SK-N-SH treated with all-trans-retinoic acid at 6 μM for 48 hours (cell line): ENCODE measurements around the gene SLC22A3.

Source experiments
- ATAC-seq: fragments of 200-7000 bp; cut with Tn5 transposase; 3 replicates; pipeline ENCODE4 v1.9.1; 2020; ENCODE audit warnings: mild to moderate bottlenecking, moderate library complexity
- ARNTL ChIP-seq: fragments of 450-650 bp; formaldehyde crosslinking; IDR thresholded peaks from 2 replicates; pipeline ENCODE4 v1.5.0; 2020; ENCODE audit warnings: low read depth, mild to moderate bottlenecking, moderate library complexity, borderline replicate concordance
- BACH2 ChIP-seq: fragments of 250-450 bp; sonication (Bioruptor Pico); IDR thresholded peaks from 2 replicates; pipeline ENCODE4 v1.9.0; 2021; ENCODE audit warnings: mild to moderate bottlenecking, borderline replicate concordance
- CSDC2 ChIP-seq: fragments of 250-450 bp; sonication (Bioruptor Pico); IDR thresholded peaks from 2 replicates; pipeline ENCODE4 v1.5.0; 2020; ENCODE audit warnings: mild to moderate bottlenecking, moderate library complexity
- CSRNP3 ChIP-seq: fragments of 250-450 bp; sonication (Bioruptor Pico); IDR thresholded peaks from 2 replicates; pipeline ENCODE4 v1.5.1; 2021; ENCODE audit warnings: mild to moderate bottlenecking, moderate library complexity
- ESRRG ChIP-seq: fragments of 250-450 bp; sonication (Bioruptor Pico); IDR thresholded peaks from 2 replicates; pipeline ENCODE4 v1.6.1; 2021; ENCODE audit warnings: mild to moderate bottlenecking
- ISL1 ChIP-seq: fragments of 250-450 bp; sonication (Bioruptor Pico); IDR thresholded peaks from 2 replicates; pipeline ENCODE4 v2.1.2; 2022; ENCODE audit warnings: mild to moderate bottlenecking, moderate library complexity
- OSR1 ChIP-seq: fragments of 250-450 bp; sonication (Bioruptor Pico); IDR thresholded peaks from 2 replicates; pipeline ENCODE4 v1.8.0; 2022; ENCODE audit warnings: moderate library complexity, mild to moderate bottlenecking, inconsistent platforms
- PATZ1 ChIP-seq: fragments of 250-450 bp; sonication (Bioruptor Pico); IDR thresholded peaks from 2 replicates; pipeline ENCODE4 v1.8.0; 2020; ENCODE audit warnings: mild to moderate bottlenecking, moderate library complexity, borderline replicate concordance
- POU6F1 ChIP-seq: fragments of 250-450 bp; sonication (Bioruptor Pico); IDR thresholded peaks from 2 replicates; pipeline ENCODE4 v1.8.0; 2021; ENCODE audit warnings: low read depth, mild to moderate bottlenecking, moderate library complexity, borderline replicate concordance
- PPARA ChIP-seq: fragments of 250-450 bp; sonication (Bioruptor Pico); IDR thresholded peaks from 2 replicates; pipeline ENCODE4 v1.5.0; 2020; ENCODE audit warnings: mild to moderate bottlenecking, borderline replicate concordance
- RARB ChIP-seq: fragments of 250-450 bp; sonication (Bioruptor Pico); IDR thresholded peaks from 2 replicates; pipeline ENCODE4 v1.8.0; 2021; ENCODE audit warnings: mild to moderate bottlenecking, moderate library complexity
- SNAI2 ChIP-seq: fragments of 250-450 bp; sonication (Bioruptor Pico); IDR thresholded peaks from 2 replicates; pipeline ENCODE4 v1.5.0; 2020; ENCODE audit warnings: mild to moderate bottlenecking, moderate library complexity
- TCF4 ChIP-seq: fragments of 250-450 bp; sonication (Bioruptor Pico); IDR thresholded peaks from 2 replicates; pipeline ENCODE4 v1.8.0; 2021; ENCODE audit warnings: mild to moderate bottlenecking, moderate library complexity, borderline replicate concordance
- TOX ChIP-seq: fragments of 250-450 bp; sonication (Bioruptor Pico); IDR thresholded peaks from 2 replicates; pipeline ENCODE4 v1.8.0; 2021; ENCODE audit warnings: mild to moderate bottlenecking, moderate library complexity, borderline replicate concordance
- TSHZ2 ChIP-seq: fragments of 250-450 bp; sonication (Bioruptor Pico); IDR thresholded peaks from 2 replicates; pipeline ENCODE4 v1.5.0; 2020; ENCODE audit warnings: mild to moderate bottlenecking, moderate library complexity
- ZC3H10 ChIP-seq: fragments of 250-450 bp; sonication (Bioruptor Pico); IDR thresholded peaks from 2 replicates; pipeline ENCODE4 v1.5.1; 2021; ENCODE audit warnings: mild to moderate bottlenecking, moderate library complexity
- ZFP3 ChIP-seq: fragments of 250-450 bp; sonication (Bioruptor Pico); IDR thresholded peaks from 2 replicates; pipeline ENCODE4 v1.5.0; 2020; ENCODE audit warnings: mild to moderate bottlenecking, moderate library complexity
- ZFP30 ChIP-seq: fragments of 450-650 bp; formaldehyde crosslinking; IDR thresholded peaks from 2 replicates; pipeline ENCODE4 v1.5.0; 2022; ENCODE audit warnings: mild to moderate bottlenecking, moderate library complexity
- ZNF565 ChIP-seq: fragments of 450-650 bp; formaldehyde crosslinking; conservative IDR thresholded peaks from 2 replicates; pipeline ENCODE4 v1.5.0; 2020; ENCODE audit warnings: low read depth, mild to moderate bottlenecking, moderate library complexity
- ZNF70 ChIP-seq: fragments of 450-650 bp; formaldehyde crosslinking; IDR thresholded peaks from 2 replicates; pipeline ENCODE4 v1.5.0; 2020; ENCODE audit warnings: mild to moderate bottlenecking, moderate library complexity

The SLC22A3 gene

GRCh38 chr6:160386869-160387530 lies 38.8 kb downstream of the SLC22A3 start:
- TF ChIP-seq CSDC2 (CRISPR knock-in tag) = no peak
- TF ChIP-seq TOX (CRISPR knock-in tag) = no peak
- TF ChIP-seq ISL1 = no peak
- TF ChIP-seq PPARA (CRISPR knock-in tag) = no peak
- no peak for TF ChIP-seq RARB (CRISPR knock-in tag)
- TF ChIP-seq, all 23 proteins: peak for 0
- ATAC-seq = no peak

- ATAC-seq = no peak
- TF ChIP-seq BACH2 (CRISPR knock-in tag) (no peak), PPARA (CRISPR knock-in tag) (no peak), ESRRG (CRISPR knock-in tag) (no peak), SNAI2 (no peak), ZNF565 (CRISPR knock-in tag) (no peak), TSHZ2 (no peak), ARNTL (CRISPR knock-in tag) (no peak), ISL1 (no peak), RARB (CRISPR knock-in tag) (no peak), ZFP30 (CRISPR knock-in tag) (no peak), OSR1 (CRISPR knock-in tag) (no peak), POU6F1 (CRISPR knock-in tag) (no peak), ZNF70 (CRISPR knock-in tag) (no peak), ZC3H10 (CRISPR knock-in tag) (no peak)
- TF ChIP-seq, all 23 proteins: peak for 0
Measured at GRCh38 chr6:160387916-160388643, 39.9 kb downstream of the SLC22A3 start.

- no peak for ATAC-seq
- TF ChIP-seq PATZ1 (CRISPR knock-in tag) = no peak
- no peak for TF ChIP-seq TOX (CRISPR knock-in tag)
- TF ChIP-seq POU6F1 (CRISPR knock-in tag) = no peak
- TF ChIP-seq ZFP30 (CRISPR knock-in tag) = no peak
- no peak for TF ChIP-seq SNAI2
- no peak for TF ChIP-seq OSR1 (CRISPR knock-in tag)
- no peak for TF ChIP-seq ZFP3 (CRISPR knock-in tag)
- TF ChIP-seq CSRNP3 (CRISPR knock-in tag) = no peak
- TF ChIP-seq ISL1 = no peak
- TF ChIP-seq CSDC2 (CRISPR knock-in tag) = no peak
- no peak for TF ChIP-seq TCF4 (CRISPR knock-in tag)
- TF ChIP-seq ARNTL (CRISPR knock-in tag) = no peak
- TF ChIP-seq PPARA (CRISPR knock-in tag) = no peak
Measured at GRCh38 chr6:160388922-160389321, 40.7 kb downstream of the SLC22A3 start.
